Activated naive CD4-positive, alpha-beta T cell (primary cell): Measurements from ENCODE around the gene FXYD6.

ENCODE experiments used
- DNase-seq, 4 experiments: peaks; one replicate each; lab custom pipeline; 2025; lab: John Stamatoyannopoulos, UW

Gene FXYD6

DNA sequence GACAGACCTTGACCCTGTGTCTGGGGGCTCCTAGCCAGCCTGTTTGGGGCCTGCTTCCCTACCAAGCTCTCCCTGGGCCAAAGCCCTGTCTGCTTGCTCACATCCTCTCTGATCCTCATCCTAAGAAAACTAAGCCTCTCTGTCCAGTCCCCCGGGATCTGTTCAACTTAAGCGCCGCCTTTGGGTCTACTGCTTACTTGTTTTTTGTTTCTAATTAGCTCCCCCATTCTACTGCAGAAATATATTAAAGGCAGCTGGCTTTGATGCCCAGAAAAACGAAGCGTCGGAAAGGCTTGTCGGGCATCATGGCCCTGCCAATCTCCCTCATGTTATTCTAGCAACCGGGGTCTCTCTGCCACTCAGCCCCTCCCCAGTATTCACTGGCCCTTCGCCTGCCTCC lies 82.9 kb downstream of the FXYD6 start:
- DNase-seq: no peak

DNA sequence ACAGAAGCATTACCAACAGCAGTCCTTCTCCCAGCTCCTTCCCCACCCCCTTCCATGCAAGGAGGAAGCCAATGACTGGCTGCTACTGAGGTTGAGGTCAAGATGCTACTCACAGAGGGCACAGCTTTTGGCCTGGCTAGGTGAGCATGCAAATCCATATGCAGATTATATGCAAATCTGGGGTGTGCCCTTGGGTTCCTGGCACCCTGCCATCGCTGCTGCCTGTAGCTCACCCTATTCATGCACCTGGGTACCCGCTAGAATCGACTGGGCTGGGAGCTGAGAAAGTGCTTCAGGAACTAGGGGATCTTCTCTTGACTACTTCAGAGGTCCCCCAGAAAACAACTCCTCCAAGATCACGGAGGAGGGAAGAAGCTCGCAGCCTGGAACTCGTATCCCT lies 83.5 kb downstream of the FXYD6 start:
- DNase-seq: no peak

DNA sequence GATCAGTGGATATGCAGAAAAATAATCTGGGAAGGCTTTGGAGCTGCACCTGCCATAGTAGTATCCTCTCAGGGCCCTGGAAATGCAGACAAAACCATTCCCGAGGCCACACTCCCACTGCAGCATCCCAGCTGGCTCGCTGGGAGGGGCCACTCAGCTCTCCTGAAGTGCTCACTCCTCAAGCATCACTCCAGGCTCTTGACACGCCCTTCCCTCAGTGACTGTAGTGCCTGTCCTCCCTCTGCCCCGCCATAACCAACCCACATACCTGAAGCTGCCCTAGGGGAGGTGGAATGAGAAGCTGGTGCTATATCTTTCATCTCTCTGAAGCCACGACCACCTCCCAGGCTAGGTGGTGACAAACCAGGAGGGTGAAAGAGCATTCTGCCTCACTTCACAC lies 84.2 kb downstream of the FXYD6 start:
- DNase-seq: no peak

DNA sequence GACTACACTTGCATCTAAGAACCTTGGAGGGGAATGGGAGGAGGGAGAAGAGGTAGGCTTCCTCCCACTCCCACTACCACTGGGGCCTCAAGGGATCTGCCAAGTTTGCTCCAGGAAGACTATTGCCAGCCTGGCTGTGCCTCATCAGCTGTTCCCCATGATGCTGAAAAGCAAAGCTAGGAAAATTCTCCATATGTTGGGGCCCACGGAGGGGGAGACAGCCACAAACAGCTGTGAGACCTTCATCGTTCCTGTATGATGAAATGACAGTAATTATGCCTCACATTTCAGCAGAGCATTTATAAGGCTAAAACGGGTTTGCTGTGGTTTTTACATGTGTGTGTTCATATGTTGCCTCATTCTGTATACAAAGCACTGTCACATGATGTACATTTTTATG lies 86.2 kb downstream of the FXYD6 start:
- DNase-seq: no peak

DNA sequence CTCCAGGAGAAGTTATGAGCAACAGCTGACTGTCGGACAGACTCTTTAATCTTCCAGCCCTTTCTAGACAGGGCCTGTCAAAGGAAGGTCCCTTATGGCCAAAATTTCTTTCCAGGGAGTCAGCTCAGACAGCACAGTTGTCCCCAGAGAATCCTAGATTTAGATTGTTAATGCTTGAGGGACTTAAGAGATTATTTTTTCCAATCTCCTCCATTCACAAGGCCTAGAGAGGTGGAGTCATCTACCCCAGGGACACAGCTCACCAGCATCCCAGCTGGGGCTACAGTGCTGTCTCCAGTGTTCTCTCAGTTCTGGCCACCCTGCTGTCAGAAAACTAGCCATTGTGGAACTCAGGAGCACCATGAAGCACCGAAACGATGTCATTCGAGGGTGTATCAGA lies 87.2 kb downstream of the FXYD6 start:
- DNase-seq: no peak
